Activated CD4-positive, alpha-beta T cell treated with anti-CD3 and anti-CD28 coated beads, Interleukin-2, amount 50 U/mL, for 1 hour (primary cell): Measurements from ENCODE around the gene PRRT4.

Source experiments
- DNase-seq: peaks from one replicate; pipeline ENCODE4 v3.0.0-alpha.2; 2020

Gene PRRT4

DNA sequence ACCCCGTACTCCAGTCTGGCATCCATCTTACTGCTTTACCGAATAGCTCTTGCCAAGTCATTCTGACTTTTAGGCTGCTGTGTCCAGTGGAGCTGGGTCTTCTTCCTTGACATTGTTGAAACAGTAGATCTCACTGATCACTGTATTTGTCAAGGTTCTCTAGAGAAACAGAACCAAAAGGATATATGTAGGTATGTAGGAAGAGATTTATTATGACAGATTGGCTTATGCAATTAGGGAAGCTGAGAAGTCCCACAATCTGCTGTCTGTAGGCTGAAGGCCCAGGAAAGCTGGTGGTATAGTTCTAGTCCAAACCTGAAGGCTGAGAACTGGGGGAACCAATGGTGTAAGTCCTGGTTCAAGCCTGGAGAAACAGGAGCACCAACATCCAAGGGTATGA, 12.1 kb upstream of the PRRT4 start:
- DNase-seq = no peak

DNA sequence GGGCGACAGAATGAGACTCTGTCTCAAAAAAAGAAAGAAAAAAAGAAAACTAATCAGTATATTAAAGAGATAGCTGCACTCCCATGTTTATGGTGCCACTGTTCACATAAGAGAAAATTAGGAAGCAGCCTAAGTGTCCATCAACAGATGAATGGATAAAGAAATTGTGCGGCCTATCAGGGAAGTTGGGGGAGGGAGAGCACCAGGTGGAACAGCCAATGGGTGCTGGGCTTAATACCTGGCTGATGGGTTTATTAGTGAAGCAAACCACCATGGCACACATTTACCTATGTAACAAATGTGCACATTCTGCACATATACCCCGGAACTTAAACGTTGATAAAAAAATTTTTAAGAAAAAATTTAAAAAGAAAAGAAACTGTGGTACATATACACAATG, 9.0 kb upstream of the PRRT4 start:
- DNase-seq = no peak

DNA sequence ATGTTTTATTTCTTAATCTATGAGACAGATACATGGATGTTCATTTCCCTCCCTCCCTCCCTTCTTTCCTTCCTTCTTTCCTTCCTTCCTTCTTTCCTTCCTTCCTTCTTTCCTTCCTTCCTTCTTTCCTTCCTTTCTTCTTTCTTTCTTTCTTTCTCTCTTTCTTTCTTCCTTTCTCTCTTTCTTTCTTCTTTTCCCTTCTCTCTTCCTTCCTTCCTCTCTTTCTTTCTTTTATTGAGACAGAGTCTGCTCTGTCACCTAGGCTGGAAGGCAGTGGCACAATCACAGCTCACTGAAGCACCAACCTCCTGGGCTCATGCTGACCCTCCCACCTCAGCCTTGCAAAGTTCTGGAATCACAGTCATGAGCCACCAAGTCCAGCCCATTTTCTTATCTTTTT, 5.5 kb upstream of the PRRT4 start:
- DNase-seq = no peak

DNA sequence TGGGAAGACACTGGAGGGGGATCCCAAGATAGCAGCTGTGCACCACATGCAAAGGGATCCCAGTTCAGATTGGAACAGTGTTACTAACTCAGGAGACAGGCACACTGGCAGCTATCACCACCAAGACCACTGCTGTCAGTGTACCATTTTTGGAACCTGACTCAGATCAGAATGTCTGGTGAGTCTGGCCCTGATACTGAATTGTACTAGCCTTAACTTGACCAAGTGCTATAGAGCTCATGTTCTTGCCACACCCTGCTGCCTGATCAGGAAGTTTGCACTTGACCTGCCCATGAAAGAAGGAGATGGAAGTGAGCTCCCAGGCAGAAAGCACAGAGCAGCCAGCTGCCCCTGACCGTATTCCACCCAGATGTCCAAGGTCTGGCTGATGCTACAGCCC, 4.8 kb upstream of the PRRT4 start:
- DNase-seq = no peak

DNA sequence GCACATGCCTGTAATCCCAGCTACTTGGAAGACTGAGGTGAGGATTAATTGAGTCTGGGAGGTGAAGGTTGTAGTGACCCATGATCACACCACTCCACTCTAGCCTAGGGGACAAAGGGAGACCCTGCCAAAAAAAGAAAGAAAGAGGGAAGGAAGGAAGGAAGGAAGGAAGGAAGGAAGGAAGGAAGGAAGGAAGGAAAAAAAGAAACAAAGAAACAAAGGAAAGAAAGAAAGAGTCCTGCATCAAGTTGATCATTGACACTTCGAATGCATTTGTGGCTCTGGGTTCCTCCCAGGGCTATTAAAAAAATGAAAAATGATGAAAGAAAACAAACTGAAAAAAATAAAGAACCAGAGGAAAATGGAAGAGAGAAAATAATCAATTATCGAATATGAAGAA, 3.9 kb upstream of the PRRT4 start:
- DNase-seq = no peak

DNA sequence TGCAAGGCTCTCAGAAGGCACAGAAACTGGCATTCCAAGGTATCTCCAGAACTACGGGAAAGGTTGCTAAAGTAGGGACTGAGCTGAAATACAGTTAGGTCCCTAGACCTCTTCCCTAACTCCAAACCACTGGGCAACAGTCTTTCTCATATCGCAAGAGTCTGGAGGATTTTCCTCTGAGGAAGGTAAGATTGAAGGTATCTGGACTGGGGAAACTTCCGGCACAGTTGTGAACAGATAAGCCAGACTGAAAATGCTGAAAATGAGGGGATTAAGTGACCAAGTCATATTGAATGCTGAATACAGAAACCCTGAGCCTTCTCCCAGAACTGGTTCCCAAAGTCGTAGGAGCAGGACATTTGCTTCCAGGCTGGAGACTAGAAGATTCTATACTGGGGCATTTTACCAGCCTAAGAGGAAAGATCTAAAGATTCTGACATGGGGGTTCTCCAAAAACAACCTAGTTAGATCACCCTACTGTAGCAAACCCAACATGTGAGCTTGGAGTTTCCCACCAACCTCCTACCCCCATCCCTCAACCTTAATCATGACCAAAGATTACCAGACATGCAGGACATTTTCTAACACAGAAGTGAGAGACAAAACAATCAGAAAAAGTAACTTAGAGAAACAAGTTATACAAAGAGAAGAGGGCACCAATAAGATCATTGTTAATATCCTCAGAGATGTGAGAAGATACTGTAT, 2.8 kb upstream of the PRRT4 start:
- no peak for DNase-seq

DNA sequence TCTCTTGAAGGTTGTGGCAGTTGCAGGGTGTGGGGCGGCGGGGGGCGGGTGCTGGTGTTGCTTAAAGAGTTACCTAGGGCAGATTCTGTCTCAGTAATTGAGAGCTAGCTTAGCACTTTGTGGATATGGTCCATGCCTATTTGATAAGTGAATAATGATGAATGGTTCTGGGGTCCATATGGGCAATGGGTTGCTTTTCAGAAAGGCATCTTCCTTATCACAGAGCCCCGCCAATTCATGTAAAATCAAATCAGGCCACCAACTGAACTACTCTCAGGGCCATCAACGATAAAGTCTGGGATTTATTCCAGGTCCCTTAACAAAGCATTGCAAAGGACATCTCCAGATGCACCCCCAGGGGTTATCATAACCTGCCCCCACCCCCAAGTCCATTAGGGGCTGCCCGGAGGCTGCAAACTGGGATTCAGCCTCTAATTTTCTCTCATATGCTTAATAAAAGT, 1.8 kb upstream of the PRRT4 start:
- DNase-seq = no peak

DNA sequence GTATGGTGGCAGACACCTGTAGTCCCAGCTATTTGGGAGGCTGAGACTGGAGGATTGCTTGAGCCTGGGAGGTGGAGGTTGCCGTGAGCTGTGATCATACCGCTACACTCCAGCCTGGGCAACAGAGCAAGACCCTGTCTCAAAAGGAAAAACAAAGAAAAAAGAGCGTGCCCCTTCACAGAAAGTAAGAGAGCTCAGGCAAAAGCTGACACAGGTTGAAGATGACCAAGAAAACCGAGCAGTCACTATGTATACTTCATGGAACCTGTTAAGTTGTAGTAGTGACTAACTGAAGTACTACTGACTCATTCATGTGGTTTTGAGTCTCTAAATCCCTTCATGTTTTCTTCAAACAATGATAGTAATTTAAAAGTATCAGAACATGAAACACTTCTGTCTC, 1.2 kb upstream of the PRRT4 start:
- DNase-seq = no peak

DNA sequence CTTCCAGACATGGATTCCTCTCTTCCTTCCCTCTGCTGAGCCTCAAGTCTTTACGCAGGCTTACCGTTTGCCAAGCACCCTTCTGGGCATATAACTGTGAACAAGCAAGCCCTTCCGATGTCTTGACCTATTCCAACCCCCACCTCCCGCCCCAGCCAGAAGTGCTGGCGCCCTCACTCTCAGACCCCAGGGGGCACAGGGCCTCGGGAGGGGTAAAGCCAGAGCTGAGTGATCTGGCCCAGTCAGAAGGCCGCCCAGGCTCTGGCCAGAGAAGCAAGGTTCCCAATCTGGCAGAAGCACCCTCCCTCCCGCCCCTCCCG, 1.2 kb downstream of the PRRT4 start:
- no peak for DNase-seq

DNA sequence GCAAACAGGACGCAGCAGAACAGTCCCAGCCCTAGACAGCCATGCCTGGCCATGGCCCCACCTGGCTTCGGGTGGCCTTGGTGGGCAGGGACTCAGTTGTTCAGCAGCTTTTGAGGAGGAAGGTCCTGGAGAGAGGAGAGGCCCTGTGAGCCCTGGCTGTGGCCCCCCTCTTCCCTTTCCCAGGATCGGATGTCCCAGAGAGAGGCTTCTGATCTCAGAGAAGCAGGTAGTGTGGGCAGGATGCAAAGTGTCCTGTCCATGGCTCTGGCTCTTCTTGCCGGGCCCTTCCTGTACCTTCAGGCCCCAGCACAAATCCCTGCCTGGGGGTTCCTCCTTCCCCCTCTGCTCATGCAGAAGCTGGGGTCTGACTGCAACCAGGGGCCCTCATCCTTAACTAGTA, 1.6 kb downstream of the PRRT4 start:
- DNase-seq = no peak

DNA sequence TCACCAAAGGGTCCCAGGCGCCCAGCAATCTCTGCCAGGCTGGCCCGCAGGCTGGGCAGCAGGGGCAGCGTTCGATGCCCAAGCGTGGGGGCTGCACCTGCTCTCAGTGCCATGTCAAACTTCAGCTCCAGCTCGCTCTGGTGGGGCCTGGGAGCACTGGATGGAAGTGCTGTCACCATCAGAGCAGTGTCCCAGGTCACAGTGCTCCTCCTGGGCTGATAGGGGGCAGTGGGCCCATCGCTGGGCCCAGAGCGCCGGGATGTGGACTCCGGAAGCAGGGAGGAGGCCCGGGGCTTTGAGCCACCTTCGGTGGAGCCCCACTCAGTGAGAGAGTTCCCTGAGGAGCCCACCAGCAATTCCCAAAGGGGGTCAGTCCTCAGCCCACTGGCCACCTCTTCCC, 2.2 kb downstream of the PRRT4 start:
- DNase-seq = no peak

DNA sequence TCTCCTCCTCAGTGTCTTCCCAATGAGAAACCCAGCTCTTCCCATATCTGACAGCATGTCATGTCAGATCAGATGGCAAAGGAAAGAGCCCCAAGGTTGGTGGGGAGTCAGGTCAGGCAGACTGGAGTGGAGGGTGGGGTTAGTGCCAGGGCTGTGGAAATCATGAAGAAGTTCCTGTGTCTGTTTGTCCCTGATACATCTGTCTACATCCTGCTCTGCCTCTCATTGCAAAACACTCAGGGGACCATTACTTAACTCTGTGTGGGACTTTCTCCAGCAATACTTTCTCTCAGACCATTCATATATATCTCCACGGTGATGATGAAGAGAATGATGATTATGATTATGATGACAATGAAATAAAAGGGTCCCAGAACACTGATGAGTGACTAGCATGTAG, 3.3 kb downstream of the PRRT4 start:
- no peak for DNase-seq

DNA sequence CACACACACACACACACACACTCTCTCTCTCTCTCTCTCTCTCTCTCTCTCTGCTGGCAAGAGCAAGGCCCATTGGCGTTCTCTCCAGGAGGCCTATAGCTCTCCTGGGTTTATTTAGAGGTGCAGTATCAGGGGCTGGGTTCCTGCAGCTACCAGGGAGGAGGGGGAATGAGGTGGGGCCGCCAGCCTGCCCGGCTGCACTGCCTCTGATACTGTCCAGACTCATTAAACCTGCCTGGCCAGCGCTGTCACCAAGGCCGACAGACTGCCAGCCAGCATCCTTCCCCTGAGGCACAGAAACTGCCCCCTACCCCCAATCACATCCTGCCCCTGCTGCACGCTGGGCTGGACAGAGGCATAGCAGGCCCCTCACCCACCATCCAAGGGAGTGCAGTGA, 4.3 kb downstream of the PRRT4 start:
- DNase-seq = no peak

DNA sequence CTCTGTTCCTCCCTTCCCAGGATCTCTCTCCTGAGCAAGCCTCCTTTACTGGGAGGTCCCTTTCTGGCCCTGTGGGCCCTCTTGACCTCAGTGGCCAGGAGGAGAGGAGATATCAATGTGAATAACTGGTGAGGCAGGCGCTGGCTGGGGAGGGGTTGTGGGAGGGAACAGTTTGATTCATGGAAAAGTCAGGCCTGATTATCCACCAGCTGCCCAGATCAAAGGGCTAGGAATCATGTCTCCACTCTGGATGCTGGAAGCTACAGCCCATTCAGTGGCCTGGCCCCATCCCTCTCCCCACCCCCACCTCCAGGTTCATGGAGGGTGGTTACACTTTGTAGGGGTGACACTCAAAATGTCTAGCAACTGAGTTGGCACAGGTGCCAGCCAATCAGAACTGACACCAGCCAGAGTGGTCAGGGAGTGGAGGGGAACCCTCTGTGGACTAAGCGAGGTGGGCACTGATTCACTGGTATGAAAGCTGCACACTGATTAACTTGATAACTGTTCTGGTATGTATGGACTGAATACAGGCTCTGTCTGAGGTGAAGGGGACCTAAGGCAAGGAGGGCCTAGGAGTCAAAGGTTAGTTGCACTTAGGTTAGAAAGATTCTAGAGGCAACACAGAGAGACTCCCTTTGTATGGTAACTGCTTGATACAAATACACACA, 4.8 kb downstream of the PRRT4 start:
- no peak for DNase-seq

DNA sequence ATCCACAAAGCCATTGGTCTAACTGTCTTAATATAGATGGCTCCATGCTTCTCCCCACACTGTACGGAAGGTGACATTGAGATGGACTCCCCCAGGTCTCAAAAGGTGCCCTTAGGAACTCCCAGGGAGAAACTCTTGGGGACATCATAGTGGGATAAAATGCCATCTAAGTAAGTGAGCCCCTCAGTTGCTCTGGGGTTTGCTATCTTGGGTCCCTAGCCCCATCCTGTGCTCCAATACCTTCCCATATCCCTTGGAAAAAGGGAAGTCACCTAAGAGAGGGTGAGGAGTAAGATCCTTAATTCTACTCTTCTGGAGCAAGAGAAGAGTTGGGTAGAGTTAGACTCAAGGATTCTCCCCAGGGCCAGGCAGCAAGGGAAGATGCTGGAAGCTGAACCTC, 7.9 kb downstream of the PRRT4 start:
- DNase-seq = no peak

DNA sequence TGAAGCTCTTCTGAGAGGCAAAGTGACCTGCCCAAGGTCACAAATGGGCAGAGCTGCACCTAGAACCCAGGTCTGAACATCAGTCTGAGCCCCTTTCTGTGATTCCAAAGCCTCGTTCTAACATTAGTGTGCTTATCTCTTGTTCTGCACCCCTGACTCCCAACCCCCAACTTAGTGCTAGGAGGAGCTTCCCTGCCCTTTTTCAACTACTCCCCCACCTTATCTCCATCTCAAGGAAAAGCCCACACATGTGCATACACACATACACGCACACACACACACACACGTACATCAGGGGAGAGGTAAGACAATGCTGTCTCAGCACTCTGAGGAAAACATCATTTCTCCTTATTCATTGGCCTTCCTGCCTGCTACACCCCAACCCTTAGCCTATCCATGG, 8.3 kb downstream of the PRRT4 start:
- no peak for DNase-seq

DNA sequence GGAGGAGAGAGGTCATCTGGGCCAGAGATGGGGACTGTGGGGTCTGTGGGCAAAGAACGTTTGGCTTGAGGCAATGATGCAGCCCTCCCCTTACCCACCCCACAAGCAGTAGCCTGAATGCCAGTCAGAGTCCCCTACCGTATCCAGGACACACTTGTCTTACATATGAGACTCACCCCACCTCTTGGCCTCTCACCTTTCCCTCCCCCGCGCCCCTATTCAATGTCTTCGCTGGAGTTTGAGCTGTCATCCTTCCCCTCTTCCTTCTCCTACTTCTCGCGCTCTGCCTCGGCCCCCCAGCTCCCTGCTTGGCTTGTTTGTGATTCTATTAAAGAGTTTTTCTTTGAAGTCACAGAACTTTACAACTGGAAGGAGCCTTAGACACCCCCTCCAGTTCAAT, 8.9 kb downstream of the PRRT4 start:
- no peak for DNase-seq

DNA sequence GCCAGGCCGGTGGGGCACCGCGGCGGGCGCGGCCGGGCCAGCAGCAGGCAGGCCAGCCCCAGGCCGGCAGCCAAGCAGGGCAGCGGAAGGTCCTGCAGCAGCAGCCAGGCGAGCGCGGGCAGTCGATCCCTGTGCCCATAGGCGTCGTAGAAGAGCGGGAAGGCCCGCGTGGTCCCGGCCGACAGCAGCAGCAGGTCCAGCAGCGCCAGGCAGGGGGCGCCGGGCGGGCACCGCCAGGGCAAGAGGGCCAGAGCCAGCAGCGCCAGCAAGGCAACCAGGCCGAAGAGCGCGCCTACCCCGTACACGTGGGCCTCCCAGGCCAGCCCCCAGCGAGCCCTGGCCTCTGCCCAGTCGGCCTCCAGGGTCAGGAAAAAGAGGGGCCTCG, 9.3 kb downstream of the PRRT4 start:
- DNase-seq = peak; percentile 11

DNA sequence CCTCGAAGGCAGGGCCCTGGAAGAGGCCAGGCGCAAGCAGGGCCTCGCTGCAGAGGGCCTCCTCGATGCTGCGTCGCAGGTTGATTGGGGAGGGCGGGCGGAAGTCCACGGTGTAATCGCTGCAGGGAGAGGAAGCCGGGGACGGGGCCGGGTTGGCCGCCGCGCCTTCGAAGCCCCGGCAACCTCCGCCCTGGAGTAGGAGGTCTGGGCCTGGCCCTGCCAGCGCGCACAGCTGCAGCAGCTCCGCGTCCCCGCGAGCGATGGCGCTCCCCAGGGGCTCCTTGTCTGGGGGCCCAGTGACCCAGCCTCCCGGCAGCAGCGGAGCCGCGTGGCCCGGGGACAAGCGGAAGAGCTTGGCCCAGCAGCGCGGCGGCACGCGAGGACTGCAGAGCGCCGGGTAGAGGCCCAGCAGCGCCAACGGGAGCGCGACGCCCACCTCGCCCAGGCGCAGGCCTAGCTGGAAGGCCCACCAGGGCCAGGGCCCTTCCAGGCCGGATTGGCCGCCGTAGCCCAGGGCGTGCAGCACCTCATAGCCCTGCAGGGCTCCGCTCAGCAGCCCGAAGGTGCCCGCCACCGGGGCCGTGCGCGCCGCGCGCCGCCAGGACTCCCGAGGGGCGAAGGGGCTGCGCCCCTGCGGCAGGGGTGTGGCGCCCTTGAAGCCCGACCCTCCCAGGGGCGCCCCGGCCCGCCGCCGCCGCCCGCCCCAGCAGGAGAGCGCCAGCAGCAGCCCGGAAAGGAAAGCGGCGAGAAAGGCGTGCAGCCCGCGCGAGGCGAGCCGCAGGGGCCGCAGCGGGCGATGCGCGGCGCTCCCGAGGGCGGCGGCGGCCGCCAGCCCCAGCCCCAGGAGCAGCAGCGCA, 10.0 kb downstream of the PRRT4 start:
- peak; percentile 6 for DNase-seq

DNA sequence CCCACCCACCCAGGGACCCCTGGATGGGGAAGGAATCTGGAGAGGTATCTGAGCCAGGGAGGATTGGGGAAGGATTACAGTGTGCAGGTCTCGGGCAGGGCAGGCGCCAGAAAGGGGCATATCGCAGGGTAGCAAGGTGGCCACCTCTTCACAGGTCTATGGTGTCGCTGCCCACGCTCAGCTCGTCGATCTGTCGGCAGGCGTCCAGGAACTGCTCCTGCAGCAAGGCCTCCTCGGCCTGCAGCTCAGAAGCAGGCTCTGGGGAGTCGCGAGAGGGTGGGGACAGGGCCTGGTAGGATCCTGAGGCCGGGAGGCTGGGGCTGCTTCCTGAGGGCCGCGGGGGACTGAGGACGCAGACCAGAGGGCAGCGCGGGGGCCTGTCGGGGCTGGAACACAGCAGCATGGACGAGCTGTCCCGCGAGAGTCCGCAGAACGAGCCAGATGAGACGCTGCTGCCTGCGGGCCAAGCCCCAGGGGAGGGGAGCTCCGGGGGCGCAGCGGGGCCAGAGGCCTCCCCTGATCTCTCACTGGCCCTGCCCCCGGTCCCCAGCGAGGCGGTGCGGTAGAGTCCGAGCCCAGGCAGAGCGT, 10.7 kb downstream of the PRRT4 start:
- DNase-seq = no peak

DNA sequence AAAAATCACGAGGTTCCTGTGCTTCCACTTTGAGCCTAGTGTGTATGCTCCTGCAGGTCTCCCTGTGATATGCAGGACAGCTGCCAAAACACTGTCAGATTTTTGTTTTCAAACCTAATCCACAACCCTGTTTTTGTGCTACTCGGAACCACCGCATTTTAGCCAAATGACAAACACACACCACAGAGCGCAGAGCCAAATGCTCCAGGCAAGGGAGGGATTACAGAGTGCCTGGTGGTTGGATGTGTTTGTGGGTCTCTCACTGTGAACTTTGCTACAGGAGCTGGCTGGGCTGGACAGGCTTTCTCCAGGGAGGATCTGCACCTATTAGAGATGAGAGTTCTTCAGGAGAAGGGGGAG, 12.0 kb downstream of the PRRT4 start:
- no peak for DNase-seq

DNA sequence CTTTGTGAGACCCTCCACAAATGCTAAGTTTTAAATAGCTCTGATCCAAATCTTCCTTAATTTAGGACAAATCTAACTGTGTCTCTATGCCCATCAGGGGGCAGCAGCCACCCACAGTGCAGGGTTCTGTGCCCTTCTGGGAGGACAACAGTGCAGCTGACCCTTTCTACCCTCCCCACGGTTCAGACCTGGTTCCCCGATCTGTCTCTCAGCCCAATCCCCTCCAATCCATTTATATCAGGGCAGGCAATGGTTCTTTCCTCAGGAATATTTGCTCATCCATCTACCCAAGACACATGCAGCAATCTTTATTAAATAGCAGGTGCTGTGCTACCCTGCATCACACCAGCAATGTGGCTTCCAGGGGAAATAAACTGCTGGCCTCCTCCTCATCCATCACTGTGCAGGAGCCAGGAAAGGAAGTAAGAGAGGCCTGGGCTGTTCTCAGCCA, 13.8 kb downstream of the PRRT4 start:
- peak; percentile 41 for DNase-seq

DNA sequence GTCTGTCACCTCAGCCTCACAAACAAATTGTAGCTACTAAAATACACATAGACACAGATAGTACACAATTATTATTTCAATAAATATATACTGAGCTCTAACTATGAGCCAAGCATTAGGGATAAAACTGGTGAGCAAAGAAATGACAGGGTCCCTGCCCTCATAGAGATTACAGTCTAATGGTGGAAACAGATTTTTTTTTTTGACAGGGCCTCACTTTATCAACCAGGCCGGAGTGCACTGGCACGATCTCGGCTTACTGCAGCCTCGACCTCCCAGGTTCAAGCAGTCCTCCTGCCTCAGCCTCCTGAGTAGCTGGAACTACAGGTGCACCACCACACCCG, 17.1 kb downstream of the PRRT4 start:
- DNase-seq = no peak
